Effector memory CD8-positive, alpha-beta T cell (primary cell): Measurements from ENCODE around the gene IGF2.

Experiments
- ATAC-seq: fragments of 150-1000 bp; cut with Tn5 transposase; replicated peaks from 2 replicates; pipeline ENCODE4 v1.10.0; 2021; ENCODE audit warnings: mild to moderate bottlenecking, moderate library complexity
- DNase-seq, 3 experiments: peaks; one replicate each; pipeline ENCODE4 v3.0.0; 2021
- H3K27ac Mint-ChIP-seq, 2 donors: one replicate each; pipeline ENCODE4 v1.8.0; 2022; ENCODE audit warnings: mild to moderate bottlenecking in 2 of 2, mixed read lengths in 2 of 2, moderate library complexity in 2 of 2
- H3K27me3 Mint-ChIP-seq, 2 donors: one replicate each; pipeline ENCODE4 v1.8.0; 2022; ENCODE audit warnings: mixed read lengths in 2 of 2
- H3K36me3 Mint-ChIP-seq: one replicate; pipeline ENCODE4 v1.8.0; 2022; ENCODE audit warnings: mild to moderate bottlenecking, moderate library complexity, mixed read lengths; ENCODE audit not compliant: insufficient read depth
- H3K4me1 Mint-ChIP-seq, 2 donors: one replicate each; pipeline ENCODE4 v1.8.0; 2022; ENCODE audit warnings: low read depth in 2 of 2, mixed read lengths in 2 of 2
- H3K4me3 Mint-ChIP-seq, 2 donors: one replicate each; pipeline ENCODE4 v1.8.0; 2022; ENCODE audit warnings: mild to moderate bottlenecking in 2 of 2, mixed read lengths in 2 of 2, moderate library complexity in 2 of 2
- H3K9me3 Mint-ChIP-seq, 2 donors: one replicate each; pipeline ENCODE4 v1.8.0; 2022; ENCODE audit warnings: mixed read lengths in 2 of 2

Gene IGF2

GRCh38 chr11:2142762-2143202 is 3.6 kb upstream of the IGF2 start:
- Mint-ChIP-seq H3K27ac (no peak overlapping the region), H3K4me3 (no peak overlapping the region)

GRCh38 chr11:2142300-2142759 is 3.1 kb upstream of the IGF2 start:
- Mint-ChIP-seq H3K36me3 (no peaks in the 10 kb centered on the region), H3K4me3 (no peak overlapping the region), H3K9me3 (no peaks in the 10 kb centered on the region), H3K4me1 (peaks cover 0 to 7% of the 10 kb centered on the region in 2 donors), H3K27me3 (peaks cover 67 to 74% of the 10 kb centered on the region in 2 donors), H3K27ac (no peak overlapping the region)
- ATAC-seq: no peak
- no peak for DNase-seq

More at GRCh38 chr11:2142762-2143202, 3.6 kb upstream of the IGF2 start:
- Mint-ChIP-seq H3K27me3 (peaks cover 65 to 74% of the 10 kb centered on the region in 2 donors), H3K36me3 (no peaks in the 10 kb centered on the region), H3K9me3 (no peaks in the 10 kb centered on the region), H3K4me1 (peaks cover 0 to 7% of the 10 kb centered on the region in 2 donors)
- no peak for ATAC-seq
- no peak for DNase-seq

- peaks cover 67 to 74% of the 10 kb centered on the region in 2 donors for H3K27me3 Mint-ChIP-seq
- no peaks in the 10 kb centered on the region for H3K9me3 Mint-ChIP-seq
- ATAC-seq (no peak), DNase-seq (no peak)
- H3K27ac Mint-ChIP-seq: no peak overlapping the region
- peaks cover 0 to 7% of the 10 kb centered on the region in 2 donors for H3K4me1 Mint-ChIP-seq
- no peaks in the 10 kb centered on the region for H3K36me3 Mint-ChIP-seq
- no peak overlapping the region for H3K4me3 Mint-ChIP-seq
Observed at GRCh38 chr11:2140411-2141400, 1.5 kb upstream of the IGF2 start.

- ATAC-seq: no peak
- peaks cover 65 to 74% of the 10 kb centered on the region in 2 donors for H3K27me3 Mint-ChIP-seq
Observed at GRCh38 chr11:2139621-2140337, 590 bp upstream of the IGF2 start.

GRCh38 chr11:2138431-2139122 is 612 bp downstream of the IGF2 start:
- Mint-ChIP-seq H3K9me3 (no peaks in the 10 kb centered on the region), H3K36me3 (no peaks in the 10 kb centered on the region), H3K27me3 (peaks cover 65 to 81% of the 10 kb centered on the region in 2 donors), H3K27ac (no peak overlapping the region), H3K4me1 (peaks cover 0 to 5% of the 10 kb centered on the region in 2 donors), H3K4me3 (peak overlapping the region; percentile 77 to 80)
- no peak for DNase-seq
- ATAC-seq: peak; percentile 42

More at GRCh38 chr11:2139621-2140337, 590 bp upstream of the IGF2 start:
- Mint-ChIP-seq H3K4me3 (no peak overlapping the region), H3K36me3 (no peaks in the 10 kb centered on the region), H3K27ac (no peak overlapping the region), H3K9me3 (no peaks in the 10 kb centered on the region), H3K4me1 (peaks cover 0 to 7% of the 10 kb centered on the region in 2 donors)
- no peak for DNase-seq

GRCh38 chr11:2138068-2138430 is 1.1 kb downstream of the IGF2 start:
- H3K27me3 Mint-ChIP-seq: peaks cover 65 to 81% of the 10 kb centered on the region in 2 donors
- no peak for ATAC-seq

DNA sequence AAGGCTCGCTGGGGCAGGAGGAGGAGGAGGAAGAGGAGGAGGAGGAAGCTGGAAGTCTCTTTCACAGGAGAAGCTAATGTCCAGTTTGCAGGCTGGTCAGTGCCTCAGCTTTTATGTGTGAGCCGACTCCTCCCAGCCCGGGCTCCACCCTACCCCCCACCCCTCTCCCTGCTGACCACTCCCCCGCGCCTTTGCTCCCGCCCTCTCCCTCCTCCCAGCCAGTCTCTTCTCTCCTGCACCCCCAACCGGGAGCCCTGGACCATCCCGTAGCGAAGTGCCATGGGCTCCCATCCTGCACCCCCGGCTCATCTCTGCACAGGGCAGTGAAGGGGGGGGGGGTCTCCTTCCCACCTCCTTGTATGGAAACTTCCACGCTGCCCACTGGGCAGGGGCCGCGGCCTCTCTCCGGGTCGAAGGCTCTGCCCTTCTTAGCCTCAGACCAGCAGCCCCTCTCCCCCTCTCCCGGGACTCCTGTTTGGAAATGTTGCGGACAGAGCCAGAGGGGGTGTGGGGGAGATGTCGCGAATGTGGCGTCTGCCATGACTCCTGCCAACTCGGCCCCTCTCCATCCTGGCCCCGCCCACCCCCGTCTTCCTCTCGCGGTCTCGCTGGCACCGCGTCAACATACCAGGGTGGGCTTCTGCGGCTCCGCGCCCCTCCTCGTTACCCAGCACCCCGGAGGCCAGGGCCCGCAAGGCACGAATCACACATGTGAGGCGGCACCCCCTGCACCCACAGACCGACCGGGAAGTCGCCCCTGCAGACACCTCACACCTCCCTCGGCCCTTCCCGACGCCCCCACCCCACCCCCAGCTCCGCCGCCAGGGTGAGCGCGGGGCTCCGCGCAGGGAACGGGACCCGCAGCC is 1.8 kb downstream of the IGF2 start:
- no peak for ATAC-seq
- H3K4me1 Mint-ChIP-seq: peaks cover 0 to 4% of the 10 kb centered on the region in 2 donors
- H3K36me3 Mint-ChIP-seq: no peaks in the 10 kb centered on the region
- peaks cover 64 to 81% of the 10 kb centered on the region in 2 donors for H3K27me3 Mint-ChIP-seq
- H3K9me3 Mint-ChIP-seq: no peaks in the 10 kb centered on the region
- peak overlapping the region; percentile 54 to 56 for H3K4me3 Mint-ChIP-seq
- no peak overlapping the region for H3K27ac Mint-ChIP-seq
- no peak for DNase-seq

More at GRCh38 chr11:2138068-2138430, 1.1 kb downstream of the IGF2 start:
- DNase-seq: no peak
- peak overlapping the region; percentile 77 to 80 for H3K4me3 Mint-ChIP-seq
- no peaks in the 10 kb centered on the region for H3K9me3 Mint-ChIP-seq
- no peaks in the 10 kb centered on the region for H3K36me3 Mint-ChIP-seq
- H3K27ac Mint-ChIP-seq: no peak overlapping the region
- H3K4me1 Mint-ChIP-seq: peaks cover 0 to 4% of the 10 kb centered on the region in 2 donors

DNA sequence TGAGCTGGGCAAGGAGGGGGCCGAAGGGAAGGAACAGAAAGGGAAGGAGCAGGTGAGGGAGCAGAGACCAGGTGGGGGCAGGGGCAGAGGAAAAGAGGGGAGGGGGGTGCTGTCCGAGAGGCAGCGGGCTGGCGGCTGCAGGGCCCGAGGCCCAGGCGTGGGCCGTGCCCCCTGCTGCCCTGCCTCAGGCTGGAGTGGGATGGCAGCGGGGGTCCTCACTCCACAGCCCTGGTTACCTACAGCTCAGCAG is 2.3 kb downstream of the IGF2 start:
- Mint-ChIP-seq H3K36me3 (no peaks in the 10 kb centered on the region), H3K9me3 (no peaks in the 10 kb centered on the region), H3K27ac (no peak overlapping the region), H3K27me3 (peaks cover 62 to 81% of the 10 kb centered on the region in 2 donors), H3K4me1 (peaks cover 0 to 4% of the 10 kb centered on the region in 2 donors), H3K4me3 (peak overlapping the region; percentile 54 to 56)
- no peak for ATAC-seq
- no peak for DNase-seq

- ATAC-seq (no peak), DNase-seq (no peak)
- peak overlapping the region; percentile 54 to 56 for H3K4me3 Mint-ChIP-seq
- peaks cover 1 to 4% of the 10 kb centered on the region in 2 donors for H3K4me1 Mint-ChIP-seq
- H3K27ac Mint-ChIP-seq: no peak overlapping the region
- peaks cover 2 to 4% of the 10 kb centered on the region in 2 donors for H3K9me3 Mint-ChIP-seq
- H3K36me3 Mint-ChIP-seq: no peaks in the 10 kb centered on the region
- H3K27me3 Mint-ChIP-seq: peaks cover 62 to 81% of the 10 kb centered on the region in 2 donors
Observed at GRCh38 chr11:2136209-2136951, 2.8 kb downstream of the IGF2 start.

DNA sequence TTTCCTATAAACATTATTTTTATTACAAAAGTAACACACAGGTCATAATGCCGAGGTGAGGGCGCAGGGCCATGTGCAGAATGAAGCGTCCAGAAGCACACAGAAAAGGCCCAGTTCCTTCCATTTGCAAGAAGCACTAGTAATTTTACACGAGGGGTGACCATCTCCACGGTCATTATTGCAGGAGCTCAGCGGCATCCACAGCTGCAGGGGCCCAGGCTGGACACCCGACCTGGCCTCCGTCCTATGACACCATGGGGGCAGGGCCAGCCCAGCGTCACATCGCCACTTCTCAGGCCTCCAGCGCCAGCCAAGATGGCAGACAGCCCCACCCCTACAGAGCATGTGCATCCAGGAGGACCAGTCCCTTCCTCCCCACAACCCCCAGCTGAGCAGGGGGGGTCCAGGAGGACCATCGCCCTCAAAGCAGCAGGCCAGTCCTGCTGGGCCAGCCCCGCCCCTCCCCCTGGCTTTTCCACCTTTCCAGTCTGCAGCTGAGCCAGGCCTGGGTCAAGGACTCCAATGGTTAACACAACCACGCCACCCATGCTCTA is 3.5 kb downstream of the IGF2 start:
- H3K27ac Mint-ChIP-seq: no peak overlapping the region
- H3K27me3 Mint-ChIP-seq: peaks cover 60 to 81% of the 10 kb centered on the region in 2 donors
- H3K4me3 Mint-ChIP-seq: no peak overlapping the region
- H3K9me3 Mint-ChIP-seq: peaks cover 4 to 10% of the 10 kb centered on the region in 2 donors
- ATAC-seq: no peak
- no peak for DNase-seq
- peaks cover 3 to 4% of the 10 kb centered on the region in 2 donors for H3K4me1 Mint-ChIP-seq
- no peaks in the 10 kb centered on the region for H3K36me3 Mint-ChIP-seq

DNA sequence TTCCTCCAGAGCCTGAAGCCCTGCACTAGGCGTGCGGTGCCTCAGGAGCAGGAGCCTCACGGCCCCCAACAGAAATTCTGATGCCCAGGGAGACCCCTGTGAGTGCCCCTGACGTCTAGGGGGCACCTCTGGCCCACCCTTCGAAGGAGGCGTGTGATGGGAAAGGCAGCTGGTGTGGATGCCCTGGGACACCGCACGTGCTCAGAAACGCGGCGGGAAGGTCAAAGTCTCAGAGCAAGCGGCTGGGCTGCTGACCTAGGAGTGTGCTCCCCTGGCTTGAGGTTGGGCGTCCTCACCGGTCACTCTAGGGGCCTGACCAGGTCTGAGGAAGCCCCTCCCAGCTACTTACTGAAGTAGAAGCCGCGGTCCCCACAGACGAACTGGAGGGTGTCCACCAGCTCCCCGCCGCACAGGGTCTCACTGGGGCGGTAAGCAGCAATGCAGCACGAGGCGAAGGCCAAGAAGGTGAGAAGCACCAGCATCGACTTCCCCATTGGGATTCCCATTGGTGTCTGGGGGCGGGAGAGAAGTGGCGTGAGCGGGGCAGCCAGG is 4.1 kb downstream of the IGF2 start:
- ATAC-seq (no peak), DNase-seq (no peak)
- Mint-ChIP-seq H3K27me3 (peaks cover 60 to 82% of the 10 kb centered on the region in 2 donors), H3K4me1 (peaks cover 3 to 4% of the 10 kb centered on the region in 2 donors), H3K9me3 (peaks cover 4 to 10% of the 10 kb centered on the region in 2 donors), H3K36me3 (no peaks in the 10 kb centered on the region), H3K4me3 (no peak overlapping the region), H3K27ac (no peak overlapping the region)
